Activated naive CD8-positive, alpha-beta T cell (primary cell): ENCODE data around the gene LAMA2.

ENCODE experiments used
- H3K27ac Mint-ChIP-seq: one replicate; pipeline ENCODE4 v1.8.0; 2021; ENCODE audit warnings: mixed read lengths
- H3K27me3 Mint-ChIP-seq: one replicate; pipeline ENCODE4 v1.8.0; 2021; ENCODE audit warnings: mixed read lengths
- H3K36me3 Mint-ChIP-seq: one replicate; pipeline ENCODE4 v1.8.0; 2021; ENCODE audit warnings: mixed read lengths
- H3K4me1 Mint-ChIP-seq: one replicate; pipeline ENCODE4 v1.8.0; 2021; ENCODE audit warnings: low read depth, mixed read lengths
- H3K4me3 Mint-ChIP-seq: one replicate; pipeline ENCODE4 v1.8.0; 2021; ENCODE audit warnings: mild to moderate bottlenecking, mixed read lengths
- H3K9me3 Mint-ChIP-seq: one replicate; pipeline ENCODE4 v1.8.0; 2021; ENCODE audit warnings: low read depth, mixed read lengths

The LAMA2 gene

DNA sequence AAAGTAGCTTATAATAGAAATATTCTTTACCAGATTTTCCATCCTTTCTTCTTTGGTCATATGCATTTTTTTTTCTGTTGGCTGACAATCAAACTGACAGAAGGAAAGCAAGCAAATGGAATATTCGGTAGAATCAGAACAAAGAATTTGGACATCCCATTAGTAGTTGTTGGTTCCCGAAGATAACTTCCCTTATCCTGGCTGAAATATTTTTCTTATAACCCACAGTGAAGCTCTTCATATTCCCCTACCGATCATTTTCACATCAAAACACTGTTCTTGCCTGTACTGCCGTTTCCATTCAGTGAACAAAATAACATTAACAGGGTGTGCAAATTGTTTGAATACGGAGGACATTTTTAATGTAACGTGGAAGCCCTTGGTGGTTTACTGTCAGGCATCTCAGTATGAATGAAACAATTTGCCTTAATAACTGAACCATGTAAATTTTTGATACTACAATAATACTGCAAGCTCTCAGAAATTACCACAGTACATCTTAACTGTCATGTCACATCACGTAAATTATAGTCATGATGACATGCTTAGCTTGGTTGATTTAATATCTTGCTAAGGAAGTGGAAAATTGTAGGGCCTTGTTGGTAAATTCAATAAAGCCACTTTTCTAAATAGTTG lies 311.5 kb downstream of the LAMA2 start:
- no peaks in the 10 kb centered on the region for H3K9me3 Mint-ChIP-seq
- H3K4me3 Mint-ChIP-seq, result no peak overlapping the region
- H3K27me3 Mint-ChIP-seq, result peaks cover 2% of the 10 kb centered on the region
- no peaks in the 10 kb centered on the region for H3K4me1 Mint-ChIP-seq
- no peak overlapping the region for H3K27ac Mint-ChIP-seq
- H3K36me3 Mint-ChIP-seq, result no peaks in the 10 kb centered on the region

DNA sequence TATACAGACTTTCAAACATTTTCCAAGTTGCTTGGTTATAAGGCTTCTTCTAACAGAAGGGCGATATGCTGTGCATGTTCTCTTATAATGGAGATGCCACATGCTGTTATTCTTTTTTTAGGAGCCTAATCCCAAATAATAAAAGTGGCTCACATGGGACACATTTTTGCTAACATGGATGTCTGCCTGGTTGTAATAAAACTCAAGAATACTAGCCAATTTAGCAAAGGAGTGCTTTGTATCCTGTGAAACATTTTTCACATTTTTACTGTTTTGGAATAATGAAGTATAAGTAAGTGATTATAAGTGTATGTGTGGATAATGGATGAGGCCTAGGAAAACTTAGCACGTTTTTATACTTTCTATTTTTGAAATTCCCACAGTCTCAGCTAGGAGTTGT lies 312.2 kb downstream of the LAMA2 start:
- Mint-ChIP-seq H3K27ac (no peak overlapping the region), H3K4me1 (no peaks in the 10 kb centered on the region), H3K4me3 (no peak overlapping the region), H3K27me3 (peaks cover 2% of the 10 kb centered on the region), H3K36me3 (no peaks in the 10 kb centered on the region), H3K9me3 (no peaks in the 10 kb centered on the region)

DNA sequence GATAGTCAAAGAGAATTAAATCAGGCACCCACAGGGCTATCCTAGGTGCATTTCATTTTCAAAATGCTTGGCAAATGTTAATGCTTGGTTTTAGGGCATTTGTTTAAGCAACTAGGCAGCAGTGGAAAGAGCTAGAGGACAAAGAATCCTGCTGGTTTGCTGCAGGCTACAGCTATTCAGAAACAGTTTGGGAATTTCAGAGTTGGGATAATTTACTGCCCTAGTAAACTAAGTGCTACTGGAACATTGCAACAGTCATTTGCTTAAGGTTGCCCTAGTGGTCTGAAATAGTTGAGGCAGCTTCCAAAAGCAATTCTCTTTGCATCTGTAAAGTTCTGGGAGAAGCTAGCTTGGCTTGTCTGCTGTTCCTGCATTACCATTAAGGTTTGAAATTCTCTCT lies 312.7 kb downstream of the LAMA2 start:
- H3K36me3 Mint-ChIP-seq, result no peaks in the 10 kb centered on the region
- H3K27me3 Mint-ChIP-seq, result peaks cover 2% of the 10 kb centered on the region
- no peak overlapping the region for H3K4me3 Mint-ChIP-seq
- no peaks in the 10 kb centered on the region for H3K9me3 Mint-ChIP-seq
- no peak overlapping the region for H3K27ac Mint-ChIP-seq
- H3K4me1 Mint-ChIP-seq, result no peaks in the 10 kb centered on the region

DNA sequence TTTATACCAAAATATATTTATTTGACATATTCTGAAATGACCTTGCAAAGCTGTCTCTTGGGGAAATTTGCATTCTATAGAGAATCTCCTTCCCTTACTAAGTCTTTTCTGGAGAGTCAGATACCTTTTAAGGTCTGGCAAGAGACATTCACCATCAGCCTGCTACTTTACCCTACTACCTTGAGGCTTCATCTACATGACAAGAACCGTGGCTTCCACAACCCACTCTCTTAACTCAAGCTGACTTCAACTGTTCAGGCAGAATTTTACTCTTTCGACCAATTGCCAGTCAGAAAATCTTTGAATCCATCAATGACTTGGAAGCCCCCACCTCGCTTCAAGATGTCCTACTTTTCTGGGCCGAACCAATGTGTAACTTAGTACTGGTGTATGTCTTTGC lies 314.2 kb downstream of the LAMA2 start:
- no peaks in the 10 kb centered on the region for H3K4me1 Mint-ChIP-seq
- no peak overlapping the region for H3K4me3 Mint-ChIP-seq
- H3K36me3 Mint-ChIP-seq, result no peaks in the 10 kb centered on the region
- H3K27ac Mint-ChIP-seq, result no peak overlapping the region
- no peaks in the 10 kb centered on the region for H3K9me3 Mint-ChIP-seq
- H3K27me3 Mint-ChIP-seq, result peaks cover 5% of the 10 kb centered on the region

DNA sequence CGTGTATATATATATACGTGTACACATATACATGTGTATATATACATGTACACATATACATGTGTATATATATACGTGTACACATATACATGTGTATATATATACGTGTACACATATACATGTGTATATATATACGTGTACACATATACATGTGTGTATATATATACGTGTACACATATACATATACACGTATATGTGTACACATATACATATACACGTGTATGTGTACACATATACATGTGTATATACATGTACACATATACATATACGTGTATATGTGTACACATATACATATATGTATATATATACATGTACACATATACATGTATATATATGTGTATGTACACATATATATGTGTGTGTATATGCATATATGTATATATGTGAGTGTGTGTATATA lies 317.2 kb downstream of the LAMA2 start:
- H3K36me3 Mint-ChIP-seq, result no peaks in the 10 kb centered on the region
- H3K4me1 Mint-ChIP-seq, result no peaks in the 10 kb centered on the region
- H3K9me3 Mint-ChIP-seq, result no peaks in the 10 kb centered on the region
- H3K4me3 Mint-ChIP-seq, result no peak overlapping the region
- H3K27me3 Mint-ChIP-seq, result peaks cover 5% of the 10 kb centered on the region
- no peak overlapping the region for H3K27ac Mint-ChIP-seq

DNA sequence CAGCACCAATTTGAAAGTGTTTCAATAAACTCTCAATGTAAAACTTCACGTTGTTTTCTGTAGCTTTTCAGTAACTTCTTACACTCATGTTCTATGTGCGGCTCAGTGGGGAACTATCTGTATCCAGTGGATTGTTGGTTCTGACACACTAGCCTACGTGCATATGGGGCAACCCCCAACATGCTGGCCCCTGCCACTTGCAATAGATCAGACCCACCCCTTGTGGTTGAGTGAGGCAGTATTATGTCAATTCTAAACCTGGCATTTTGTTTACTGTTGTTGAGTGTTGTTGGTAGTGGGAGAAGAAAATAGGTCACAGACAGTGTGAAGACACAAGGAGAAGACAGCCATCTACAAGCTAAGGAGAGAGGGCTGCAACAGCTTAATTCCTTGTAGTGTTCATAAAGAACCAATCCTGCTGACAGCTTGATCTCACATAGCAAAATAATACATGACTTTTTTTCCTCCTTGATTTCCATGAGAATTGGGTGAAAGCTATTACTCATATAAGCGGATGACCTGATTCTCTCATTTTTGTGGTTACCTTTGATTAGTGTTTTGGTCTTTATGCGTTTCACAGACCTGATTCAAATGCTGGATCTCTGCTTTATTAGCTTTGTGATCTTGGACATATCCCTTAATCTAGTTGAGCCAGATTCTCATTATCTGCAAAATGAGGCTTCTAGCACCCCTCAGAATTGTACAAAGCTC lies 320.4 kb downstream of the LAMA2 start:
- H3K27ac Mint-ChIP-seq, result no peak overlapping the region
- no peaks in the 10 kb centered on the region for H3K9me3 Mint-ChIP-seq
- H3K36me3 Mint-ChIP-seq, result no peaks in the 10 kb centered on the region
- no peaks in the 10 kb centered on the region for H3K4me1 Mint-ChIP-seq
- peaks cover 5% of the 10 kb centered on the region for H3K27me3 Mint-ChIP-seq
- H3K4me3 Mint-ChIP-seq, result no peak overlapping the region

DNA sequence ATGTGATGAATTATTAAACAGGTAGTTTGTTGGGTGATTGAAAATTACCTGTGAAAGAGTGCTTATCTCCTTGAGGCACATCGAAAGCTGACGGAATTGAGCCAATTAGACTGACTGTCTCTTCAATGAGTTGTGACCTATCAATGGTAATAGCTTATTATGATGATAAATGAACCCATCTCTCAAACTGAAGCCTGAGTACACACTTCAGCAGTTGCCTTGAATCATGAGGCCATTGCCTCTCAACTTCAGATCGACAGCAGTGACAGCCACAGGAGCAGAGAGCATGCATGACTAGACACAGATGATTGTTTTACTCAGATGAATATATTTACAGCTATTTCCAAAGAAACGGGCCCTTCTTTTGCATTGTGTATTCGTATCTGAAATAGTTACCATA lies 323.9 kb downstream of the LAMA2 start:
- H3K27ac Mint-ChIP-seq, result no peak overlapping the region
- no peak overlapping the region for H3K4me3 Mint-ChIP-seq
- H3K27me3 Mint-ChIP-seq, result peaks cover 2% of the 10 kb centered on the region
- no peaks in the 10 kb centered on the region for H3K4me1 Mint-ChIP-seq
- H3K9me3 Mint-ChIP-seq, result no peaks in the 10 kb centered on the region
- H3K36me3 Mint-ChIP-seq, result no peaks in the 10 kb centered on the region

DNA sequence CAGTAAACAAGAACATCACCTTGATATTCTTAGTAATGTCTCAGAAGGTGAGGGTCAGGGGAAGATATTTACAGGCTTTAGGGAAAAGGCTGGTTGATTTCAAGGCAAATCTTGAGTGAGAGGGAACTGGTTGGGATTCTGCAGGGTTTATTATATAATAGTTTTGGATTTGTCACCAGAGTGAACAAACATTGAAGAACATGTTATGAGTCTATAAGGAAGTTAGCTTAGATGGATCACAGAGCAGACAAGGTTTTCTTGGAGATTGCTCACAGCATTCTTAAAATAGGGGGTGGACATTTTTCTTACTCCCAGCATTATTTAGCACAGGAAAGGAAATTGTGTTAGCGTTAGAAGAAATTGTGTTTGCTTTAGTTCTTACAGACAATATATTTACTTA lies 324.9 kb downstream of the LAMA2 start:
- H3K4me3 Mint-ChIP-seq, result no peak overlapping the region
- H3K4me1 Mint-ChIP-seq, result no peaks in the 10 kb centered on the region
- no peaks in the 10 kb centered on the region for H3K9me3 Mint-ChIP-seq
- no peaks in the 10 kb centered on the region for H3K36me3 Mint-ChIP-seq
- H3K27ac Mint-ChIP-seq, result no peak overlapping the region
- H3K27me3 Mint-ChIP-seq, result peaks cover 2% of the 10 kb centered on the region

DNA sequence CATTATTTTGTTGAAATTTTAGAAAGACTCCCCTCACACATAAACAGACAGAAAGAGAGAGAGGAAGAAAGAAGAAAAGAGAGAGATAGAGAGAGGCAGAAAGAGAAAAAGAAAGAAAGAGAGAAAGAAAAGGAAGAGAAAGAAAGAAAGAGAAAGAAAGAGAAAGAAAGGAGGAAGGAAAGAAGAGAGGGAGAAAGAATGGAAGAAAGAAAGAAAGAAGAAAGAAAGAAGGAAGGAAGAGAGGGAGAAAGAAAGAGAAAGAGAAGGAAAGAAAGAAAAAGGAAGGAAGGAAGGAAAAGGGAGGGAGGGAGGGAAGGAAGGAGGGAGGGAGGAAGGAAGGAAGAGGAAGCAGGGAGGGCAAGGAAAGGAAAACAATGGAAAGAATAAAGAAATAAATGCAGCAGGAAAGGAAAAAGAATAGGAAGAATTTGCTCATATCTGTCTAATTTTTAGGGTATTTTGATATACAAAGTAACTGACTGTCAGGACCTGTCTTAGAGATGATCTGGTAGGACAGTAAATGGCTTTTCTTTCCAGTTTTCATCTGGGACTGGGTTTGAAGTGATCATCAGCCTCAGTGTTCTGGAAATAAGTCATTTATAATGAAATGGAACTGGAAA lies 325.6 kb downstream of the LAMA2 start:
- no peak overlapping the region for H3K27ac Mint-ChIP-seq

DNA sequence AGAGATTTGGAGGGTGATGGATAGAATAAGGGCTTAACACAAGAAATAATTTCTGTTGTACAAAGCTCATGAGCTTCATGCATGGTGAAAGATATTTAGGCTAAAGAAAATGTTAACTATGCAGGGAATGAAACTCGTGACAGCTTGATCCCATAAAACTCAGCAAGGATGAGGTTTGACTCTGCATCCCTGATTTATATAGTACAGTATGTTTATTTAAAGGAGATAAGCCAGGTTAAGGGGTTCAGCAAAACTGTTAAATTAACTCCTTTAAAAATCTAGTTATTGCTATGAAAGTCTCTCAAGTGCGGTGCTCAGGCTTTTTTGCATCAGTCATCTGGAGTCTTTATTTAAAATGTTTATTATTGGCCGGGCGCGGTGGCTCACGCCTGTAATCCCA lies 326.4 kb downstream of the LAMA2 start:
- Mint-ChIP-seq H3K36me3 (no peaks in the 10 kb centered on the region), H3K4me1 (no peaks in the 10 kb centered on the region), H3K27ac (no peak overlapping the region), H3K27me3 (peaks cover 4% of the 10 kb centered on the region), H3K9me3 (no peaks in the 10 kb centered on the region), H3K4me3 (no peak overlapping the region)

More for the DNA sequence above, 325.6 kb downstream of the LAMA2 start:
- Mint-ChIP-seq H3K4me3 (no peak overlapping the region), H3K4me1 (no peaks in the 10 kb centered on the region), H3K27me3 (peaks cover 2% of the 10 kb centered on the region), H3K36me3 (no peaks in the 10 kb centered on the region), H3K9me3 (no peaks in the 10 kb centered on the region)

DNA sequence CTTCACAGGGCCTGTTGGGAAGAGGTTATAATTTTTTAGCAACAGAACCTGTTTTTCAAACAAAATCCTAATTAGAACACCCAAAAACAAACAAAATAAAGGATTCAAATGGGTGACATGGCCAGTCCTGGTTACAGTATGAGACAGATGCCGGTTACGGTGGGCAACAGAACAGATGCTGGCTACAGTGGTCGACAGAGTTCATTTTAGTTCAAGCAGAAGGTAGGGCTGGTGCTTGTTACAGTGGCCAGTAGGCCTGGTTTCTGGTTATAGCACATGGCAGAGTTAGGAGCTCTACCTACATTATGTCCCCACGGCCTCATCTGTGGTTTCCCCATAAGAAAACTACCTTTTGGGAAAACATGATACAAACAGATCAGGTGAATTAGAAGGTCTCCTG lies 327.7 kb downstream of the LAMA2 start:
- H3K4me3 Mint-ChIP-seq, result no peak overlapping the region
- H3K9me3 Mint-ChIP-seq, result no peaks in the 10 kb centered on the region
- no peaks in the 10 kb centered on the region for H3K36me3 Mint-ChIP-seq
- no peaks in the 10 kb centered on the region for H3K4me1 Mint-ChIP-seq
- no peak overlapping the region for H3K27ac Mint-ChIP-seq
- peaks cover 7% of the 10 kb centered on the region for H3K27me3 Mint-ChIP-seq

DNA sequence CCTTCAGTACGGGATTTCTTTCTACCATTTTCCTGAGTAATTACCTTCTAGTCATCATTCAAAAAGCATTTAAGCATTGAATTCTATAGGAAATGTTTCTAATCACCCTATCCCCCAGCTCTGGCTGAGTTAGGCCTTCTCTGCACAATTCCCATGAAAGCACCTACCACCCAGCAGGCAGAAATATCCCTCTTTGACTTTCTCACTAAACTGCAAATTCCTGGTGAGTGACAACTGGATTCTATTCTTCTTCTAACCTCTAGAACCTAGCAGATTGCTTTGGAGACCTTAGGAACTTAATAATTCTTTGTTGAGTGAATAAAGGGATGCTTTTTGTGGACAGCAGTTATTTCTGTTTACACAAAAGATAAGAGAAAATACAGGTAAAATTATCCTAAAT lies 328.7 kb downstream of the LAMA2 start:
- Mint-ChIP-seq H3K27ac (no peak overlapping the region), H3K27me3 (peaks cover 7% of the 10 kb centered on the region), H3K4me1 (no peaks in the 10 kb centered on the region), H3K4me3 (no peak overlapping the region), H3K36me3 (no peaks in the 10 kb centered on the region), H3K9me3 (no peaks in the 10 kb centered on the region)

DNA sequence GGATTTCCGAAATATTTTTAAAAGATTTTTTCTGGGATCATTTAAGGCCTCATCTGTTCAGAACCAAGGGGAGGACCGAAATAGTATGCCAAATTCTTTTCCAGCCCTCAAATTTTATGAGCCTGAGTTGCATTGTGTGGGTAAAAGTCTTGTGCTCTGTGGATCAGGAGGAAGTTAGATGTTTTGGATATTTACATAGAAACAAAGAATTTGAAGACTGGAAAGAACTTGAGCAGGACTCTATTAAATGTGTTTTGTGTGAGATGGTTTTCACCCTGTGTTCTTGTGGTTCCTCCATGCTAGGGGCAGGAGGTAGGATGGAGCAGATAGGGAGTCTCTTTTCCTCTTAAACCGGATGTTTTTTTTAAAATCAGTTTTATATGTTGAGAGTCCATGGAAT lies 329.1 kb downstream of the LAMA2 start:
- Mint-ChIP-seq H3K27me3 (peaks cover 5% of the 10 kb centered on the region), H3K9me3 (no peaks in the 10 kb centered on the region), H3K4me3 (no peak overlapping the region), H3K36me3 (no peaks in the 10 kb centered on the region), H3K4me1 (no peaks in the 10 kb centered on the region), H3K27ac (no peak overlapping the region)

DNA sequence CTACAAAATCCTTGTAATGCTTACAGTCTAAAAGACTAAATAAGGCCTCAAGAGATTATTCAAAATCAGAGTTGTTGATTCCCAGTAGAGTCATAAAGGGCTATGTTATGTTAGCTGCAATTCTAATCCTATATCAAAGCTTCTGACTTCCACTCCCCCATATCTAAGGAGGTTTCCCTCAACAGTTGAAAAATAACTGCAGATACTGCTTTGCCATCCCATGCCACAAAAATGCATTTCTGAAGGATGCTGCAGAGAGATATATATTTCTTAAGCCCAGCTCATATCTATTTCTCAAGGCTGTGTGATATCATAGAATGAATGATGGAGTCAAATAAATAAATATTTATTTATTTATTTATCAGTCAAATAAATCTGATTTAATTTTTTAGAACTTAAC lies 332.3 kb downstream of the LAMA2 start:
- H3K4me1 Mint-ChIP-seq, result no peaks in the 10 kb centered on the region
- no peaks in the 10 kb centered on the region for H3K9me3 Mint-ChIP-seq
- no peak overlapping the region for H3K27ac Mint-ChIP-seq
- H3K36me3 Mint-ChIP-seq, result no peaks in the 10 kb centered on the region
- no peak overlapping the region for H3K4me3 Mint-ChIP-seq
- peaks cover 5% of the 10 kb centered on the region for H3K27me3 Mint-ChIP-seq

DNA sequence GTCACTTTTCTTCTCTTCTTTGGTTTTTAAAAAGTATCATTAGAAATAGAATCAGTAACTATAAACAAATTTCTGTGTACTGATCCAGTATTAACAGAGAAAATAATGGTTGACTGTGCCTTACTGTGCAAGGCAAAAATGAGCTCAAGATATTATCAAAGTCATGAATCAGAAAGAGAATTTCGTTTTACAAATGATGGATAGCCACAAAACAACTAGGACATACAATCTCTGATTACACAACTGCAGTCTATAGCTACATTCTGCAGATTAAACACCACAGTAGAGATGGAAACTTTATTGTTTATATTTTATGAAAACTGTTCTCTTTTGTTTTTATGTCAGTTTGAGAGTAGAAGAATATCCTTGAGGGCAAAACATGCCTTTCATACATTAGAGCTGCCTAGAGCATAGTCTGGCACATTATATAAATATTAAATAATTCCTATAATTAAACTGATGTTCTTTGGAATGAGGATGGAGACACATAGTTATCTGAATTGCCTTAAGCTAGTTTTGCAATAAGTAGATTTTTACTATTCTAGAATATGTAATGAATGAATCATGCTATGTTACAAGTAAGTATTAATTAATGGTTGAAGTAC lies 333.1 kb downstream of the LAMA2 start:
- no peak overlapping the region for H3K4me3 Mint-ChIP-seq
- no peaks in the 10 kb centered on the region for H3K36me3 Mint-ChIP-seq
- no peaks in the 10 kb centered on the region for H3K9me3 Mint-ChIP-seq
- no peaks in the 10 kb centered on the region for H3K4me1 Mint-ChIP-seq
- no peak overlapping the region for H3K27ac Mint-ChIP-seq
- peaks cover 5% of the 10 kb centered on the region for H3K27me3 Mint-ChIP-seq
